ENCODE measurements around the gene MSH2. TPM values are rescaled to one million over a fixed set of nuclear protein-coding genes. Genes with fewer than 3 reads are reported as not detected.
"Not testable (repeated sequence)": the region's sequence is repeated elsewhere in the genome, so short reads cannot be mapped to it uniquely, and the experiment has no call there.

The MSH2 gene
- total RNA-seq, 3 donors from 2014 or later: 44.1 to 54.0 (median 53.1) TPM

DNA sequence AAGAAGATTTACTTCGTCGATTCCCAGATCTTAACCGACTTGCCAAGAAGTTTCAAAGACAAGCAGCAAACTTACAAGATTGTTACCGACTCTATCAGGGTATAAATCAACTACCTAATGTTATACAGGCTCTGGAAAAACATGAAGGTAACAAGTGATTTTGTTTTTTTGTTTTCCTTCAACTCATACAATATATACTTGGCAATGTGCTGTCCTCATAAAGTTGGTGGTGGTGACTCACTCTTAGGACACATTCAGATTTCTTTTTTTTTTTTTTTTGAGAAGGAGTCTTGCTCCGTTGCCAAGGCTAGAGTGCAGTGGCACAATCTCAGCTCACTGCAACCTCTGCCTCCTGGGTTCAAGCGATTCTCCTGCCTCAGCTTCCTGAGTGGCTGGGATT lies 26.8 kb downstream of the MSH2 start:
- Mint-ChIP-seq H3K4me1 (ENCODE audit: low read depth) (no peaks in the 10 kb centered on the region), H3K9me3 (no peaks in the 10 kb centered on the region), H3K4me3 (no peak overlapping the region), H3K36me3 (ENCODE audit: insufficient read depth) (peaks cover 28% of the 10 kb centered on the region), H3K27me3 (ENCODE audit: low read depth) (no peaks in the 10 kb centered on the region)
- ATAC-seq: no peak
- no peak for DNase-seq

DNA sequence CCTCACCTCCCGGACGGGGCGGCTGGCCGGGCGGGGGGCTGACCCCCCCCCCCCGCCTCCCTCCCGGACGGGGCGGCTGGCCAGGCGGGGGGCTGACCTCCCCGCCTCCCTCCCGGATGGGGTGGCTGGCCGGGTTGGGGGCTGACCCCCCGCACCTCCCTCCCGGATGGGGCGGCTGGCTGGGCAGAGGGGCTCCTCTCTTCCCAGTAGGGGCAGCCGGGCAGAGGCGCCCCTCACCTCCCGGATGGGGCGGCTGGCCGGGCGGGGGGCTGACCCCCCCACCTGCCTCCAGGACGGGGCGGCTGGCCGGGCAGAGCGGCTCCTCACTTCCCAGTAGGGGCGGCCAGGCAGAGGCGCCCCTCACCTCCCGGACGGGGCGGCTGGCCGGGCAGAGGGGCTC lies 30.1 kb downstream of the MSH2 start:
- H3K4me3 Mint-ChIP-seq; H3K4me1 Mint-ChIP-seq (ENCODE audit: low read depth); DNase-seq; H3K9me3 Mint-ChIP-seq; H3K27me3 Mint-ChIP-seq (ENCODE audit: low read depth); ATAC-seq: not testable (repeated sequence)
- H3K36me3 Mint-ChIP-seq (ENCODE audit: insufficient read depth): peaks cover 27% of the 10 kb centered on the region

DNA sequence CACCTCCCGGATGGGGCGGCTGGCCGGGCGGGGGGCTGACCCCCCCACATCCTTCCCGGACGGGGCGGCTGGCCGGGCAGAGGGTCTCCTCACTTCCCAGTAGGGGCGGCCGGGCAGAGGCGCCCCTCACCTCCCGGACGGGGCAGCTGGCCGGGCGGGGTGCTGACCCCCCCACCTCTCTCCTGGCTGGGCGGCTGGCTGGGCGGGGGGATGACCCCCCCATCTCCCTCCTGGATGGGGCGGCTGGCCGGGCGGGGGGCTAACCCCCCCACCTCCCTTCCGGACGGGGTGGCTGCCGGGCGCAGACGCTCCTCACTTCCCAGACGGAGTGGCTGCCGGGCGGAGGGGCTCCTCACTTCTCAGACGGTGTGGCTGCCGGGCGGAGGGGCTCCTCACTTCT lies 30.5 kb downstream of the MSH2 start:
- peaks cover 30% of the 10 kb centered on the region for H3K36me3 Mint-ChIP-seq (ENCODE audit: insufficient read depth)
- H3K27me3 Mint-ChIP-seq (ENCODE audit: low read depth); H3K9me3 Mint-ChIP-seq; ATAC-seq; H3K4me3 Mint-ChIP-seq; H3K4me1 Mint-ChIP-seq (ENCODE audit: low read depth); DNase-seq: not testable (repeated sequence)

DNA sequence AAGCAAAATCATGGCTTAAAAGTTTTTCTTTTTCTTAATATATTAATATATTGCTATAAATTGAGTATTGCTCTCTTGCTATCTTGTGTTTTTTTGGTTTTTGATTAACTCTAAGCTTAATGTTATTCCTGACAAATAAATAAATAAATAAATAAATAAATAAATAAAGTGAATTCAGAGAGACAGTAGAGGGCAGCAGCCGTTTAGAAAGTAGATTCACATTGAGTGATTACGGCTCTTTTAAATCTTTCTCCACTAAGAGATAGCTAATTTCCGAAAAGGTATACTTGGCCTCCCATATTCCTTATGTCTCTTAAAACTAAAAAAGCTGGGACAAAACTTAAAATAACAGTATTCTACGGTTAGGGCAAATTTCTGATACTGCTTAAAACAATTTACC lies 34.3 kb downstream of the MSH2 start:
- Mint-ChIP-seq H3K4me1 (ENCODE audit: low read depth) (no peaks in the 10 kb centered on the region), H3K9me3 (no peaks in the 10 kb centered on the region), H3K27me3 (ENCODE audit: low read depth) (no peaks in the 10 kb centered on the region), H3K36me3 (ENCODE audit: insufficient read depth) (peaks cover 15% of the 10 kb centered on the region), H3K4me3 (no peak overlapping the region)
- ATAC-seq (no peak), DNase-seq (no peak)

DNA sequence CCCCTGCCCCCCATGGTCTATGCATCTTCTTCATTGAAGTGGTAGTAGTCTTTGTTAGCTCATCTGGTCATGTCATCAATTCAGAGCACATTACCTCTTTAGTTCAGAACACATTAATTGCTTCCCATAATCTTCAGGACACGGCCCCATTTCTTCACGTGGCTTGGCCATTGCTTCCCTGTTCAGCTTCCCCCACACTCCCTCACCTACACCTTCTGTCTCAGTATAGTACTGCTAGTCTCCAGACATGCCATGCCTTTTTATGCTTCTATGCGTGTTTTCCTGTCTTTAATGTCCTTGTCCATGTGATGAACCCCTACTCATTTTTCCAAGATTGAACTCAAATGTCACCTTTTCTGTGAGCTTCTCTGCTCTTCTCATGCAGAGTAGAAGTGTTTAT lies 35.1 kb downstream of the MSH2 start:
- no peaks in the 10 kb centered on the region for H3K4me1 Mint-ChIP-seq (ENCODE audit: low read depth)
- DNase-seq (no peak), ATAC-seq (no peak)
- no peak overlapping the region for H3K4me3 Mint-ChIP-seq
- H3K27me3 Mint-ChIP-seq (ENCODE audit: low read depth): no peaks in the 10 kb centered on the region
- H3K9me3 Mint-ChIP-seq: no peaks in the 10 kb centered on the region
- peaks cover 12% of the 10 kb centered on the region for H3K36me3 Mint-ChIP-seq (ENCODE audit: insufficient read depth)

DNA sequence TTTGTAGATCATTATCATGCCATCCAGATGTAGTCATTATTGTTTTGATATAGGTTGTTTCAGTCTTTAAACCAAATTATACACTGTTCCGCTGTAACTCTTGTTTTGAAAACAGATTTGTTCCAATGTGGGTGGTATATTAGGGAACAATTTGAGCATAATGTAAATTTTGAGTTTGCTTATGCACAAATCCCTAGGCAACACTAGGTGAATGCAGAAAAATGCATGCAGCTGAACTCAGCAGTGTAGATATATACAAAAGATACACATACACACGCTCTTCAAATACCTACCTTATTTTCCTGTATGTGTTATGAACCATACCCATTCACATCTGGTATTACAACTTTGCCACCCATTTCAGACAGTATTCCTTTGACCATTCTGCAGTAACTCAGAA lies 35.8 kb downstream of the MSH2 start:
- Mint-ChIP-seq H3K4me1 (ENCODE audit: low read depth) (no peaks in the 10 kb centered on the region), H3K27me3 (ENCODE audit: low read depth) (no peaks in the 10 kb centered on the region), H3K4me3 (no peak overlapping the region), H3K36me3 (ENCODE audit: insufficient read depth) (peaks cover 12% of the 10 kb centered on the region), H3K9me3 (no peaks in the 10 kb centered on the region)
- DNase-seq (no peak), ATAC-seq (no peak)

DNA sequence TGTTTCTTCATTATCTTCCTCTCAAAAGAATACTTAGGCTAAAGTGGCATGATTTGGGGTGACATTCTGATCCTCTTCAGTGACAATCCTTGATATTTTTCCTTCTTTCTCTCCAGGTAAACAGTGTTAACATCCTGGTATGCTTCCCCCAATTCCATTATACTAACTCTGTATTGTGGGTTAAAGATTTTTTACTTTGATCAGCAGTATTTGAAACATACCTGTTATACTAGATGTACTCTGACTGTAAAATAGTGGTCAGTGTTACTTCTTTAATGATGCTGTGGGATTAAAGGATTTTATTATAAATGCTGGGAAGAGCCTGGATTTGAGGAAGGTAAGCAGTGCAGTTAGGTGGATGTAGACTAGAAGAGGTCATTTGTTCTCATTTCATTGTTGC lies 48.8 kb downstream of the MSH2 start:
- Mint-ChIP-seq H3K4me3 (no peak overlapping the region), H3K4me1 (ENCODE audit: low read depth) (no peaks in the 10 kb centered on the region), H3K36me3 (ENCODE audit: insufficient read depth) (peaks cover 37% of the 10 kb centered on the region), H3K27me3 (ENCODE audit: low read depth) (no peaks in the 10 kb centered on the region), H3K9me3 (no peaks in the 10 kb centered on the region)
- ATAC-seq: no peak
- DNase-seq: no peak

DNA sequence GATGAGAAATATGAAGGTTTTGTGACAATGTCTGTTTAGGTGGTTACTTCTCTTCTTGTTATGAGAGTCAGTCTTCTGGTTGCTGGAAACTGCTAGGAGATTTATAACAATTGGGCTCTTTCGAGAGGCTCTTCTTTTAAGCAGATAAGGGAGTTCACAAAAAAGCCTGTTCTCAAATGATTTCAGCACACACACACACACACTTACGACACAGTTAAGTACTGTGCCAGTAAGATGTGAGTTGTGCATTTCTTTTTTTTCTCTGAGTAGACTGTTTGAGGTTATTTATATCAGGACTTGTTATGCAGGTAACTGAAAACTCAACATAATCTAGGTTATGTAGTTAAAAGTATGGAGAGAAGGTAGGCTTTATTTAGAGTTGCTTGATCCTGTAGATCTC lies 49.8 kb downstream of the MSH2 start:
- peaks cover 2% of the 10 kb centered on the region for H3K4me1 Mint-ChIP-seq (ENCODE audit: low read depth)
- no peaks in the 10 kb centered on the region for H3K9me3 Mint-ChIP-seq
- H3K4me3 Mint-ChIP-seq: no peak overlapping the region
- H3K27me3 Mint-ChIP-seq (ENCODE audit: low read depth): no peaks in the 10 kb centered on the region
- DNase-seq: no peak
- no peak for ATAC-seq
- peaks cover 37% of the 10 kb centered on the region for H3K36me3 Mint-ChIP-seq (ENCODE audit: insufficient read depth)

DNA sequence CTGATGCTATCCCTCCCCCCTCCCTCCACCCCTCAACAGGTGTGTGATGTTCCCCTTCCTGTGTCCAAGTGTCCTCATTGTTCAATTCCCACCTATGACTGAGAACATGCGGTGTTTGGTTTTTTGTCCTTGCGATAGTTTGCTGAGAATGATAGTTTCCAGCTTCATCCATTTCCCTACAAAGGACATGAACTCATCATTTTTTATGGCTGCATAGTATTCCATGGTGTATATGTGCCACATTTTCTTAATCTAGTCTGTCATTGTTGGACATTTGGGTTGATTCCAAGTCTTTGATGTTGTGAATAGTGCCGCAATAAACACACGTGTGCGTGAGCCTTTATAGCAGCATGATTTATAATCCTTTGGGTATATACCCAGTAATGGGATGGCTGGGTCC lies 51.9 kb downstream of the MSH2 start:
- DNase-seq; H3K4me3 Mint-ChIP-seq; H3K9me3 Mint-ChIP-seq; ATAC-seq; H3K27me3 Mint-ChIP-seq (ENCODE audit: low read depth): not testable (repeated sequence)
- H3K4me1 Mint-ChIP-seq (ENCODE audit: low read depth): peaks cover 11% of the 10 kb centered on the region
- H3K36me3 Mint-ChIP-seq (ENCODE audit: insufficient read depth): peaks cover 26% of the 10 kb centered on the region

DNA sequence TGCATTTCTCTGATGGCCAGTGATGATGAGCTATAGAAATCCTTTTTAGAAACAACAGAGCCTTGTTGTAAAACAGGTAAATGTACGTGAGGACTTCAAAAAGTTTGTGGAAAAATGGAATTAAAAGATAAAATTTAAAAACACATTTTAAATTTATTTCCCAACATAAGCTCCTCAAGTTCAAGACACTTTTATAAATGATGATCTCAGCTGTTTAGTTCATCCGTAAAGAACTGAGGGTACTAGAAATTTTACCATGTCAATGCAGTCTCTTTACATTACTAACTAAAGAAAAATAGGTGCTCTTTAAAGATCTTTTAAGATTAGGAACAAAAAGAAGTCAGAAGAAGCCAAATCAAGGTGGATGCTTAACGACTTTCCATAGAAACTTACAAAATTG lies 52.5 kb downstream of the MSH2 start:
- peaks cover 26% of the 10 kb centered on the region for H3K36me3 Mint-ChIP-seq (ENCODE audit: insufficient read depth)
- DNase-seq (no peak), ATAC-seq (no peak)
- no peaks in the 10 kb centered on the region for H3K27me3 Mint-ChIP-seq (ENCODE audit: low read depth)
- no peaks in the 10 kb centered on the region for H3K9me3 Mint-ChIP-seq
- H3K4me3 Mint-ChIP-seq: no peak overlapping the region
- peaks cover 11% of the 10 kb centered on the region for H3K4me1 Mint-ChIP-seq (ENCODE audit: low read depth)

DNA sequence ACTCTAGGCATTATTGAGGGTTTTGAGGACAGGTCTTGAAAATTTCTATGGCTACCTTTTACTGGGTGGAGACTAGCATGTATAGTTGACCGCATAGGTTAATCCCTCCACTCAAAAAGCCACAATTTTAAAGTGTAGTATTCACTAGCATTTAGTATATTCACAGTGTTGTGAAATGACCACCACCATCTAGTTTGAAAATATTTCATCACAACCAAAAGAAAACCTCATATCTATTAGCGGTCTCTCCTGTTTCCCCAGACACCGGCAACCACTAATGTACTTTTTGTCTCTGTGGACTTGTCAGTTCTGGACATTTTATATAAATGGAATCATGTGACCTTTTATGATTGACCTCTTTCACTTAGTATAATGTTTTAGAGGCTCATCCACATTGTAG lies 53.9 kb downstream of the MSH2 start:
- no peaks in the 10 kb centered on the region for H3K27me3 Mint-ChIP-seq (ENCODE audit: low read depth)
- H3K36me3 Mint-ChIP-seq (ENCODE audit: insufficient read depth): peaks cover 18% of the 10 kb centered on the region
- no peak for ATAC-seq
- H3K9me3 Mint-ChIP-seq: no peaks in the 10 kb centered on the region
- DNase-seq: no peak
- H3K4me3 Mint-ChIP-seq: no peak overlapping the region
- peaks cover 11% of the 10 kb centered on the region for H3K4me1 Mint-ChIP-seq (ENCODE audit: low read depth)

DNA sequence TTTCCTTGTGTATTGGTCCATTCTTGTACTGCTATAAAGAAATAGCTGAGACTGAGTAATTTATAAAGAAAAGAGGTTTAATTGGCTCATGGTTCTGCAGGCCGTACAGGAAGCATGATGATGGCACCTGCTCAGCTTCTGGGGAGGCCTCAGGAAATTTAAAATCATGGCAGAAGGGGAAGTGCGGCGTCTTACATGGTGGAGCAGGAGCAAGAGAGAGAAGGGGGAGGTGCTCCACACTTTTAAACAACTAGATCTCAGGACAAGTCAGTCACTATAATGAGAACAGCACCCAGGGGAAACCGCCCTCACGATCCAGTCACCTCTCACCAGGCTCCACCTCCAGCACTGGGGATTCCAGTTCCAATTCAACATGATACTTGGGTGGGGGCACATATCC lies 54.3 kb downstream of the MSH2 start:
- Mint-ChIP-seq H3K4me1 (ENCODE audit: low read depth) (peaks cover 11% of the 10 kb centered on the region), H3K36me3 (ENCODE audit: insufficient read depth) (peaks cover 17% of the 10 kb centered on the region), H3K9me3 (no peaks in the 10 kb centered on the region), H3K4me3 (no peak overlapping the region), H3K27me3 (ENCODE audit: low read depth) (no peaks in the 10 kb centered on the region)
- DNase-seq (no peak), ATAC-seq (no peak)

DNA sequence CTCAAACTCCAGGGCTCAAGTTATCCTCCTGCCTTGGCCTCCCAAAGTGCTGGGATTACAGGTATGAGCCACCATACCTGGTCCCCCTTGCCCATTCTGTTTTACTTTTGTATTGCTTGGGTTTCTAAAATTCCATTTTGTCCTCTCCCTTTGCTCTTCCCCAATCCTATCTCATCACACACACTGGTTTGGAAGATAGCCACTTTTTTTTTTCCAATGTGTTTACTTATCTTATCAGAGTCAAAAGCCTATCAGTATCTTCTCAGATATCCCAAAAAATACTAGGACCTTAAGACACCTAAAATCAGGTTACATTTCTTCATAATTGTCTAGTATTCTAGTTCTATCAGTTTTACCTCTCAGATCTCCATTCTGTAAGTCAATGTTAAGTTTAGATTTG lies 56.1 kb downstream of the MSH2 start:
- peaks cover 21% of the 10 kb centered on the region for H3K36me3 Mint-ChIP-seq (ENCODE audit: insufficient read depth)

DNA sequence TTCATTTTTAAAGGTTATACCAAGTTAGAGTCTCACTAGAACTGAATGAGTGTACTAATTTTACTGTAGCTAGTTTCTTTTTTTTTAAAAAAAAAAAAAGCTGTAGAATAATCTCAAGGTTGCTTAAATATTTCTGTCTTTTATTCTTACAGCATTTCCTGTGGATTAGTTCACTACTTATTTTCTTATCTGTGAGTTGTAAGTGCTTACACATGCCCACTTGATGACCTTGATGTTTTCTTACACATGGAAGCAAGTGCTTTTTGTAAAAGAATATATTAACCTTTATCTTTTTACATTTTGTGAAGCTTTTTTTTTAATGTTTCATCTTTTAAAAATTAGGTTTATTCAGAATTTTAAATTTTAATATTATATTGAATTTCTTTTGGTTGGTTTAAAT lies 57.8 kb downstream of the MSH2 start:
- Mint-ChIP-seq H3K4me3 (no peak overlapping the region), H3K27me3 (ENCODE audit: low read depth) (no peaks in the 10 kb centered on the region), H3K36me3 (ENCODE audit: insufficient read depth) (peaks cover 25% of the 10 kb centered on the region), H3K9me3 (no peaks in the 10 kb centered on the region), H3K4me1 (ENCODE audit: low read depth) (peaks cover 11% of the 10 kb centered on the region)
- ATAC-seq: no peak
- no peak for DNase-seq

More for the DNA sequence above, 56.1 kb downstream of the MSH2 start:
- peaks cover 11% of the 10 kb centered on the region for H3K4me1 Mint-ChIP-seq (ENCODE audit: low read depth)
- no peaks in the 10 kb centered on the region for H3K9me3 Mint-ChIP-seq
- DNase-seq (no peak), ATAC-seq (no peak)
- H3K27me3 Mint-ChIP-seq (ENCODE audit: low read depth): no peaks in the 10 kb centered on the region
- H3K4me3 Mint-ChIP-seq: no peak overlapping the region

DNA sequence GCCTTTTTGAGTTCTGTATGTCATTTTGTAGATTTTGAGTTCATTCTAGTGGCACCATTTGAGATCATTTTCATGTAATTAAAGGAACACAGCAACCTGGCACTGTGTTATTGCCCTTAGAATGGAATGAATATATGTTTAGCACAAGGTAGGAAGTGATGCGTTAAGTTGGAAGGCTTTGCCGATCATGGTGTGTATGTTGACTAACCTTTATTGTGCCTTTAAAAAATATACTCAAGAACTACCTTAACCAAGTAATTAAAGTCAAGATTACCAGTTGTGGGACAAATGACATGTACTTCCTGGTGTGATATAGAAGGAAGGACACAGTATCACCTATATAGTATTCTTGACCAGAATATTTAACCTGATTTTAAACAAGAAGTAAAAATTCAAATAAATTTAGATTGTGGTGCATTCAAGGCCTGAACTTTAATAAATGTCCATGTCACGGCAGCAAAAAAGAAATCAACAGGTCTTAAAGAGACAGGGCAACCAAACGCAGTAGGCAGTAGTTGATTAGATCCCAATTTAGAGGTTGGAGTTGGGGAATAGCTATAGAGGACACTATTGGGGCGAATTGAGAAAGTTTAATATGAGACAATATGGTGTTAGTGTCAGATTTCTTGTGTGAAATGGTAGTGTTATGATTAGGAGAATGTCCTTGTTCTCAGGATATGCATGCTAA lies 68.6 kb downstream of the MSH2 start:
- DNase-seq: no peak
- Mint-ChIP-seq H3K36me3 (ENCODE audit: insufficient read depth) (peaks cover 29% of the 10 kb centered on the region), H3K4me3 (no peak overlapping the region), H3K4me1 (ENCODE audit: low read depth) (no peaks in the 10 kb centered on the region), H3K27me3 (ENCODE audit: low read depth) (no peaks in the 10 kb centered on the region), H3K9me3 (no peaks in the 10 kb centered on the region)
- ATAC-seq: no peak

DNA sequence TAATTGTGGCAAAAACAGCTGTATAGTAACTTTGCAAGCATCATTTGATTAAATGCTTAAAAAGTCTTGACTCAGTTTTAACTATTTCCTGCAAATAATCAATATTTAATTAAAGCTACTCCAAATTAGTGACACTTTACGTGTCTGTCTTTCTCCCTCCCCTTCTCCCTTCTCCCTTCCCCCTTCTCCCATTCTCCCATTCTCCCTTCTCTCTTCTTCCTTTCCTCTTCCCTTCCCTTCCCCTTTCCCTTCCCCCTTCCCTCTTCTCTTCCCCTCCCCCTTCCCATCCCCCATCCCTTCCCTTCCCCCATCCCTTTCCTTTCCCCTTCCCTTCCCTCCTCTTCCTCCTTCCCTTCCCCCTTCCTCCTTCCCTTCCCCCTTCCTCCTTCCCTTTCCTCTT lies 76.9 kb downstream of the MSH2 start:
- no peak overlapping the region for H3K4me3 Mint-ChIP-seq
- peaks cover 44% of the 10 kb centered on the region for H3K36me3 Mint-ChIP-seq (ENCODE audit: insufficient read depth)
- H3K9me3 Mint-ChIP-seq: no peaks in the 10 kb centered on the region
- DNase-seq: no peak
- ATAC-seq: no peak
- no peaks in the 10 kb centered on the region for H3K4me1 Mint-ChIP-seq (ENCODE audit: low read depth)
- H3K27me3 Mint-ChIP-seq (ENCODE audit: low read depth): no peaks in the 10 kb centered on the region
